H9 (cell line): ENCODE results near the gene STRADA. TPM values are rescaled to one million over a fixed set of nuclear protein-coding genes. Genes with fewer than 3 reads are reported as not detected.

Experiments used
- DNase-seq: peaks from one replicate; pipeline ENCODE4 v3.0.0-alpha.2; 2017
- H2AFZ ChIP-seq: one replicate; pipeline ENCODE4 v1.6.1; 2013; ENCODE audit warnings: mild to moderate bottlenecking, low read length, control low read depth, moderate library complexity
- H2AK5ac ChIP-seq: 2 replicates; pipeline ENCODE4 v1.6.1; 2013; ENCODE audit warnings: low read length, control low read depth, mixed read lengths; ENCODE audit not compliant: insufficient read length
- H2BK120ac ChIP-seq: one replicate; pipeline ENCODE4 v1.6.1; 2013; ENCODE audit warnings: low read depth, mild to moderate bottlenecking, low read length, control low read depth, inconsistent platforms; ENCODE audit not compliant: poor library complexity, severe bottlenecking
- H2BK12ac ChIP-seq: 2 replicates; pipeline ENCODE4 v1.6.1; 2013; ENCODE audit warnings: low read length, control low read depth, mixed read lengths, low read depth; ENCODE audit not compliant: insufficient read length
- H2BK15ac ChIP-seq: 2 replicates; pipeline ENCODE4 v1.6.1; 2013; ENCODE audit warnings: low read depth, low read length, control low read depth
- H2BK20ac ChIP-seq: one replicate; pipeline ENCODE4 v1.6.1; 2013; ENCODE audit warnings: low read depth, mild to moderate bottlenecking, low read length, control low read depth, inconsistent platforms; ENCODE audit not compliant: poor library complexity, severe bottlenecking
- H2BK5ac ChIP-seq: 2 replicates; pipeline ENCODE4 v1.6.1; 2013; ENCODE audit warnings: low read length, control low read depth, mixed read lengths; ENCODE audit not compliant: insufficient read length
- H3K14ac ChIP-seq: 2 replicates; pipeline ENCODE4 v1.6.1; 2013; ENCODE audit warnings: low read length, control low read depth; ENCODE audit not compliant: insufficient read depth
- H3K18ac ChIP-seq: 2 replicates; pipeline ENCODE4 v1.6.1; 2013; ENCODE audit warnings: low read depth, mild to moderate bottlenecking, mixed read lengths, low read length, control low read depth; ENCODE audit not compliant: insufficient read length
- H3K23ac ChIP-seq: 2 replicates; pipeline ENCODE4 v1.6.1; 2013; ENCODE audit warnings: low read length, control low read depth, mixed read lengths, low read depth; ENCODE audit not compliant: insufficient read length
- H3K23me2 ChIP-seq: 2 replicates; pipeline ENCODE4 v1.6.1; 2013; ENCODE audit warnings: low read depth, mild to moderate bottlenecking, mixed read lengths, low read length, control low read depth; ENCODE audit not compliant: insufficient read length, poor library complexity, severe bottlenecking
- H3K27ac ChIP-seq: 2 replicates; pipeline ENCODE4 v1.5.1; 2013; ENCODE audit warnings: low read length, control low read depth, mixed read lengths, low read depth; ENCODE audit not compliant: insufficient read length
- H3K27me3 ChIP-seq: 2 replicates; pipeline ENCODE4 v1.6.1; 2013; ENCODE audit warnings: low read length, control low read depth, inconsistent platforms; ENCODE audit not compliant: insufficient read depth
- H3K4ac ChIP-seq: 2 replicates; pipeline ENCODE4 v1.6.1; 2013; ENCODE audit warnings: low read depth, mild to moderate bottlenecking, control low read depth, inconsistent platforms, low read length, moderate library complexity
- H3K4me1 ChIP-seq: 2 replicates; pipeline ENCODE4 v1.6.1; 2013; ENCODE audit warnings: low read length, control low read depth, inconsistent platforms; ENCODE audit not compliant: insufficient read depth
- H3K4me2 ChIP-seq: 2 replicates; pipeline ENCODE4 v1.6.1; 2013; ENCODE audit warnings: low read length, control low read depth, mixed read lengths; ENCODE audit not compliant: insufficient read length, insufficient read depth
- H3K56ac ChIP-seq: 2 replicates; pipeline ENCODE4 v1.6.1; 2013; ENCODE audit warnings: low read depth, mild to moderate bottlenecking, mixed read lengths, low read length, control low read depth; ENCODE audit not compliant: insufficient read length
- H3K79me1 ChIP-seq: 2 replicates; pipeline ENCODE4 v1.6.1; 2013; ENCODE audit warnings: low read depth, mild to moderate bottlenecking, moderate library complexity, low read length, control low read depth, inconsistent platforms; ENCODE audit not compliant: insufficient read depth, poor library complexity, severe bottlenecking
- H3K79me2 ChIP-seq: 2 replicates; pipeline ENCODE4 v1.6.1; 2013; ENCODE audit warnings: low read length, control low read depth, inconsistent platforms; ENCODE audit not compliant: insufficient read depth
- H3K9ac ChIP-seq: 2 replicates; pipeline ENCODE4 v1.6.1; 2013; ENCODE audit warnings: low read length, control low read depth, mixed read lengths; ENCODE audit not compliant: insufficient read length; ENCODE audit errors: extremely low read depth
- H3K9me3 ChIP-seq: one replicate; pipeline ENCODE4 v1.6.1; 2013; ENCODE audit warnings: low read depth, low read length, inconsistent platforms; ENCODE audit not compliant: control insufficient read depth
- H3T11ph ChIP-seq: one replicate; pipeline ENCODE4 v1.6.1; 2013; ENCODE audit warnings: mild to moderate bottlenecking, low read length, control low read depth, inconsistent platforms
- H4K20me1 ChIP-seq: one replicate; pipeline ENCODE4 v1.6.1; 2013; ENCODE audit not compliant: control insufficient read depth, insufficient read length, insufficient read depth
- H4K5ac ChIP-seq: 2 replicates; pipeline ENCODE4 v1.6.1; 2013; ENCODE audit warnings: low read depth, mild to moderate bottlenecking, mixed read lengths, low read length, control low read depth; ENCODE audit not compliant: insufficient read length
- H4K8ac ChIP-seq: replicated peaks from 2 replicates; pipeline ENCODE4 v1.6.1; 2013; ENCODE audit warnings: low read length, control low read depth, mixed read lengths, low read depth; ENCODE audit not compliant: insufficient read length
- H4K91ac ChIP-seq: 2 replicates; pipeline ENCODE4 v1.6.1; 2013; ENCODE audit warnings: low read depth, mild to moderate bottlenecking, moderate library complexity, mixed read lengths, low read length, control low read depth; ENCODE audit not compliant: insufficient read length
- H3K27ac Mint-ChIP-seq, 3 experiments: 2 replicates in 2 of 3; 3 replicates in 1 of 3; pipeline ENCODE4 v1.8.0; 2020 to 2021; ENCODE audit warnings: mixed read lengths in 3 of 3, mild to moderate bottlenecking in 1 of 3, moderate library complexity in 1 of 3
- H3K27me3 Mint-ChIP-seq: 2 replicates; pipeline ENCODE4 v1.8.0; 2021; ENCODE audit warnings: low read depth, mild to moderate bottlenecking, moderate library complexity, mixed read lengths
- H3K36me3 Mint-ChIP-seq, 3 experiments: 2 replicates in 2 of 3; 3 replicates in 1 of 3; pipeline ENCODE4 v1.8.0; 2020 to 2021; ENCODE audit warnings: low read depth in 3 of 3, mixed read lengths in 3 of 3; ENCODE audit not compliant: insufficient read depth in 1 of 3
- H3K4me1 Mint-ChIP-seq, 2 experiments: 2 replicates each; pipeline ENCODE4 v1.8.0; 2020; ENCODE audit warnings: mixed read lengths in 2 of 2
- H3K4me3 Mint-ChIP-seq, 2 experiments: 2 replicates in 1 of 2; 3 replicates in 1 of 2; pipeline ENCODE4 v1.8.0; 2020 to 2021; ENCODE audit warnings: mild to moderate bottlenecking in 2 of 2, mixed read lengths in 2 of 2, moderate library complexity in 1 of 2
- H3K9me3 Mint-ChIP-seq, 2 experiments: 2 replicates in 1 of 2; 3 replicates in 1 of 2; pipeline ENCODE4 v1.8.0; 2020; ENCODE audit warnings: mild to moderate bottlenecking in 2 of 2, mixed read lengths in 2 of 2, moderate library complexity in 1 of 2
- CTCF ChIP-seq: fragments of 200-600 bp; sonication (generic); conservative IDR thresholded peaks from 3 replicates; pipeline ENCODE4 v1.8.0; 2021; ENCODE audit warnings: antibody characterized with exemption, mild to moderate bottlenecking
- WGBS: extraction: QIAGEN DNeasy Blood & Tissue Kit; methylation state at CpG from one replicate; pipeline ENCODE4 v1.1.7; 2013; ENCODE audit warnings: missing lambda C conversion rate, low lambda C conversion rate, mixed read lengths; ENCODE audit not compliant: insufficient read length; ENCODE audit errors: extremely low coverage; 5-methylcytosine and 5-hydroxymethylcytosine counted together
- total RNA-seq: library from RNA; stranded (reverse); gene quantifications from 2 replicates; pipeline ENCODE4 v1.2.1, GENCODE V29; 2021

The STRADA gene
- total RNA-seq, 1 experiment from 2014 or later = 35.0 TPM

- no peak overlapping the region for H2BK5ac ChIP-seq
- Mint-ChIP-seq H3K27me3 (no peaks in the 10 kb centered on the region), H3K27ac (no peak overlapping the region), H3K4me3 (no peak overlapping the region), H3K9me3 (no peaks in the 10 kb centered on the region), H3K4me1 (peaks cover 7 to 11% of the 10 kb centered on the region in 2 experiments), H3K36me3 (peaks cover 2 to 12% (median 3%) of the 10 kb centered on the region in 3 experiments; a peak in 5 of 7 replicates)
- no peak overlapping the region for H3K9ac ChIP-seq
- H3K18ac ChIP-seq = no peak overlapping the region
- H2AK5ac ChIP-seq = no peak overlapping the region
- no peaks in the 10 kb centered on the region for H3K4me1 ChIP-seq
- no peaks in the 10 kb centered on the region for H3K23me2 ChIP-seq
- no peak overlapping the region for H4K5ac ChIP-seq
- no CpG with 5 or more reads among the region's 2 CpGs for WGBS
- no peak overlapping the region for H4K91ac ChIP-seq
- no peak overlapping the region for H2AFZ ChIP-seq
- no peak overlapping the region for H2BK120ac ChIP-seq
- no peak overlapping the region for H2BK12ac ChIP-seq
- no peaks in the 10 kb centered on the region for H3K9me3 ChIP-seq
- no peak overlapping the region for H3K23ac ChIP-seq
- H3K14ac ChIP-seq = no peak overlapping the region
- H3K4me2 ChIP-seq = no peak overlapping the region
- no peak overlapping the region for H3T11ph ChIP-seq
- no peaks in the 10 kb centered on the region for H3K27me3 ChIP-seq
- no peak for DNase-seq
- no peak overlapping the region for H2BK15ac ChIP-seq
- no peak overlapping the region for H3K27ac ChIP-seq
- no peak overlapping the region for H4K8ac ChIP-seq
- no peak overlapping the region for H3K4ac ChIP-seq
- H4K20me1 ChIP-seq = no peaks in the 10 kb centered on the region
- H3K79me2 ChIP-seq = no peaks in the 10 kb centered on the region
- TF ChIP-seq CTCF = no peak
- no peak overlapping the region for H3K56ac ChIP-seq
- H3K79me1 ChIP-seq = no peaks in the 10 kb centered on the region
- no peak overlapping the region for H2BK20ac ChIP-seq
These were observed 56.6 kb downstream of the STRADA start for GRCh38 chr17:63685041-63685440.
